ENCODE results near the gene ANKRD33B.

The ANKRD33B gene

GRCh38 chr5:10682801-10683525, 119.1 kb downstream of the ANKRD33B start:
- DNase-seq = no peak

- no peak for DNase-seq
These were observed 120.6 kb downstream of the ANKRD33B start for GRCh38 chr5:10684303-10685086.

GRCh38 chr5:10685115-10685521, 121.2 kb downstream of the ANKRD33B start:
- no peak for DNase-seq

GRCh38 chr5:10686890-10687289, 123.0 kb downstream of the ANKRD33B start:
- no peak for DNase-seq

GRCh38 chr5:10688651-10689171, 124.8 kb downstream of the ANKRD33B start:
- no peak for DNase-seq

- DNase-seq = peak; percentile 60
These were observed 125.7 kb downstream of the ANKRD33B start for GRCh38 chr5:10689391-10690081.

GRCh38 chr5:10690460-10691440, 126.9 kb downstream of the ANKRD33B start:
- DNase-seq = no peak

GRCh38 chr5:10691826-10692785, 128.2 kb downstream of the ANKRD33B start:
- no peak for DNase-seq

GRCh38 chr5:10695055-10695649, 131.3 kb downstream of the ANKRD33B start:
- peak; percentile 28 for DNase-seq

- DNase-seq = no peak
These were observed 132.1 kb downstream of the ANKRD33B start for GRCh38 chr5:10695759-10696543.

GRCh38 chr5:10699281-10699874, 135.5 kb downstream of the ANKRD33B start:
- no peak for DNase-seq

GRCh38 chr5:10699987-10700386, 136.1 kb downstream of the ANKRD33B start:
- DNase-seq = no peak

GRCh38 chr5:10700516-10700915, 136.6 kb downstream of the ANKRD33B start:
- no peak for DNase-seq

- DNase-seq = peak; percentile 50
These were observed 137.7 kb downstream of the ANKRD33B start for GRCh38 chr5:10701567-10702039.

GRCh38 chr5:10702040-10702629, 138.3 kb downstream of the ANKRD33B start:
- no peak for DNase-seq

GRCh38 chr5:10702911-10703491, 139.1 kb downstream of the ANKRD33B start:
- DNase-seq = no peak

- DNase-seq = no peak
These were observed 139.8 kb downstream of the ANKRD33B start for GRCh38 chr5:10703676-10704075.

GRCh38 chr5:10704949-10705621, 141.2 kb downstream of the ANKRD33B start:
- no peak for DNase-seq

Measured in activated CD4-positive, alpha-beta T cell treated with anti-CD3 and anti-CD28 coated beads for 48 hours (primary cell).